ENCODE results near the gene ZNF362. TPM values are rescaled to one million over a fixed set of nuclear protein-coding genes. Genes with fewer than 3 reads are reported as not detected.
"Not testable (repeated sequence)": the region's sequence is repeated elsewhere in the genome, so short reads cannot be mapped to it uniquely, and the experiment has no call there.

Gene ZNF362
- total RNA-seq, 1 donor from 2014 or later: 110 TPM

DNA sequence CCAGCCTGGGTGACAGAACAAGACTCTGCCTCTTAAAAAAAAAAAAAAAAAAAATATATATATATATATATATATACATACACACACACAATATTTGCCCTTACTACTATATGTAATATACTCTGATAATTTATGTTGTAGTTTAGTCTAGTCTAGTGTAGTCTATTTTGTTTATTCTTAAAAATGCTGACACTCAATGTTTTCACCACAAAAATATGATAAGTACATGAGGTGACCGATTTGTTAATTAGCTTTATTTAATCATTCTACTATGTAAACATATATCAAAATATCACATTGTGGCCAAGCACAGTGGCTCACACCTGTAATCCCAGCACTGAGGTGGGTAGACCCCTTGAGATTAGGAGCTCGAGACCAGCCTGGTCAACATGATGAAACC is 19.8 kb upstream of the ZNF362 start:
- no peak for DNase-seq (ENCODE audit: extremely low spot score, unreplicated experiment)
- no peak overlapping the region for H3K4me3 Mint-ChIP-seq (ENCODE audit: unreplicated experiment)
- peaks cover 10% of the 10 kb centered on the region for H3K4me1 Mint-ChIP-seq (ENCODE audit: unreplicated experiment)
- no peaks in the 10 kb centered on the region for H3K9me3 Mint-ChIP-seq (ENCODE audit: unreplicated experiment)
- no peaks in the 10 kb centered on the region for H3K36me3 Mint-ChIP-seq (ENCODE audit: unreplicated experiment)
- no peaks in the 10 kb centered on the region for H3K27me3 Mint-ChIP-seq (ENCODE audit: unreplicated experiment)
- H3K27ac Mint-ChIP-seq (ENCODE audit: unreplicated experiment): no peak overlapping the region
- TF ChIP-seq, protein P1, sequence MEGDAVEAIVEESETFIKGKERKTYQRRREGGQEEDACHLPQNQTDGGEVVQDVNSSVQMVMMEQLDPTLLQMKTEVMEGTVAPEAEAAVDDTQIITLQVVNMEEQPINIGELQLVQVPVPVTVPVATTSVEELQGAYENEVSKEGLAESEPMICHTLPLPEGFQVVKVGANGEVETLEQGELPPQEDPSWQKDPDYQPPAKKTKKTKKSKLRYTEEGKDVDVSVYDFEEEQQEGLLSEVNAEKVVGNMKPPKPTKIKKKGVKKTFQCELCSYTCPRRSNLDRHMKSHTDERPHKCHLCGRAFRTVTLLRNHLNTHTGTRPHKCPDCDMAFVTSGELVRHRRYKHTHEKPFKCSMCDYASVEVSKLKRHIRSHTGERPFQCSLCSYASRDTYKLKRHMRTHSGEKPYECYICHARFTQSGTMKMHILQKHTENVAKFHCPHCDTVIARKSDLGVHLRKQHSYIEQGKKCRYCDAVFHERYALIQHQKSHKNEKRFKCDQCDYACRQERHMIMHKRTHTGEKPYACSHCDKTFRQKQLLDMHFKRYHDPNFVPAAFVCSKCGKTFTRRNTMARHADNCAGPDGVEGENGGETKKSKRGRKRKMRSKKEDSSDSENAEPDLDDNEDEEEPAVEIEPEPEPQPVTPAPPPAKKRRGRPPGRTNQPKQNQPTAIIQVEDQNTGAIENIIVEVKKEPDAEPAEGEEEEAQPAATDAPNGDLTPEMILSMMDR (IDR thresholded peaks at IDR 0.05): no peak

DNA sequence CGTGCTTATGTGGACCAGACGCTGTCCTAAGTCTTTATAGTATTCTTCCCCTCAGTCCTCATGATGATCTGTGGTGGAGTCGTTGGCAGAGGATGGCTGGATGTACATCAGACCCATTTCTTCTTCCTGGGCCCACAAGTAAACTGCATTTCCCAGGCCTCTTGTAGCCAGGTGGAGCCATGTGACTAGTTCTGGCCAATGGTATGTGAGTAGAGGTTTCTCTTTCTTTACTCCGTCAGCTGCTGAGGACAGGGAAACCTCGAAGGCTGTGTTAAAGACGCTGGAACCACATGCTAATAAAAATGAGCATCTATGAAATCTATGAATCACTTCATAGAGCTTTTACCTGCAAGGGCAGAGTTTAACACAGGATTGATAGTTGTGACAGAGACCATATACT is 18.7 kb upstream of the ZNF362 start:
- Mint-ChIP-seq H3K27me3 (ENCODE audit: unreplicated experiment) (no peaks in the 10 kb centered on the region), H3K27ac (ENCODE audit: unreplicated experiment) (no peak overlapping the region), H3K4me3 (ENCODE audit: unreplicated experiment) (no peak overlapping the region), H3K9me3 (ENCODE audit: unreplicated experiment) (no peaks in the 10 kb centered on the region), H3K36me3 (ENCODE audit: unreplicated experiment) (no peaks in the 10 kb centered on the region), H3K4me1 (ENCODE audit: unreplicated experiment) (peaks cover 14% of the 10 kb centered on the region)
- no peak for DNase-seq (ENCODE audit: extremely low spot score, unreplicated experiment)
- TF ChIP-seq, protein P1 (IDR thresholded peaks at IDR 0.05): no peak

DNA sequence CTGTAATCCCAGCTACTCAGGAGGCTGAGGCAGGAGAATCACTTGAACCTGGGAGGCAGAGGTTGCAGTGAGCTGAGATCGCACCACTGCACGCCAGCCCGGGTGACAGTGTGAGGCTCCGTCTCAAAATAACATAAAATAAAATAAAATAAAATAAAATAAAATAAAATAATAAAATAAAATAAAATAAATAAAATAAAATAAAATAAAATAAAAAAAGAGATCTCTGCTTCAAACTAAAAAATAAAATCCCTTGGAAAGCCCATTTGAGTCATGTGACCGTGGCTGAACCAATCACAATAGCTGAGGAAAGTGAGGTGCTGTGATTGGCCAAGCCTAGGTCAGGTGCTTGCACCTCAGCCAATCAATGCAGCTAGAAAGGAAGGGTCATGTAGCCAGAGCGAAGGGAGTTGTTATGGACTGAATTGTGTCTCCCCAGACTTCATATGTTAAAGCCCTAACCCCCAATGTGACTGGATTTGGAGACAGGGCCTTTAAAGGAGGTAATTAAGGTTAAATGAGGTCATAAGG is 18.0 kb upstream of the ZNF362 start:
- DNase-seq (ENCODE audit: extremely low spot score, unreplicated experiment); H3K4me3 Mint-ChIP-seq (ENCODE audit: unreplicated experiment); H3K27ac Mint-ChIP-seq (ENCODE audit: unreplicated experiment); H3K27me3 Mint-ChIP-seq (ENCODE audit: unreplicated experiment); H3K36me3 Mint-ChIP-seq (ENCODE audit: unreplicated experiment); H3K9me3 Mint-ChIP-seq (ENCODE audit: unreplicated experiment): not testable (repeated sequence)
- H3K4me1 Mint-ChIP-seq (ENCODE audit: unreplicated experiment): peaks cover 17% of the 10 kb centered on the region

DNA sequence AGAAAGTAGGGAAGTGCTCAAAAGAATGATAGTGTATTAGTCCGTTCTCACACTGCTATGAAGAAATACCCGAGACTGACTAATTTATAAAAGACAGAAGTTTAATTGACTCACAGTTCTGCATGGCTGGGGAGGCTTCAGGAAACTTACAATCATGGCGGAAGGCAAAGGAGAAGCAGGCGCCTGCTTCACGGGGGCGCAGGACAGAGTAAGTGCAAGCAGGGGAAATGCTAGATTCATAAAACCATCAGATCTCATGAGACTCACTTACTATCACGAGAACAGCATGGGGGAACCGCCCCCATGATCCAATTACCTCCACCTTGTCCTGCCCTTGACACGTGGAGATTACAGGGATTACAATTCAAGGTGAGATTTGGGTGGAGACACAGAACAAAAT is 16.9 kb upstream of the ZNF362 start:
- H3K27me3 Mint-ChIP-seq (ENCODE audit: unreplicated experiment); DNase-seq (ENCODE audit: extremely low spot score, unreplicated experiment); H3K9me3 Mint-ChIP-seq (ENCODE audit: unreplicated experiment); H3K27ac Mint-ChIP-seq (ENCODE audit: unreplicated experiment); H3K36me3 Mint-ChIP-seq (ENCODE audit: unreplicated experiment); H3K4me3 Mint-ChIP-seq (ENCODE audit: unreplicated experiment): not testable (repeated sequence)
- H3K4me1 Mint-ChIP-seq (ENCODE audit: unreplicated experiment): peaks cover 21% of the 10 kb centered on the region

DNA sequence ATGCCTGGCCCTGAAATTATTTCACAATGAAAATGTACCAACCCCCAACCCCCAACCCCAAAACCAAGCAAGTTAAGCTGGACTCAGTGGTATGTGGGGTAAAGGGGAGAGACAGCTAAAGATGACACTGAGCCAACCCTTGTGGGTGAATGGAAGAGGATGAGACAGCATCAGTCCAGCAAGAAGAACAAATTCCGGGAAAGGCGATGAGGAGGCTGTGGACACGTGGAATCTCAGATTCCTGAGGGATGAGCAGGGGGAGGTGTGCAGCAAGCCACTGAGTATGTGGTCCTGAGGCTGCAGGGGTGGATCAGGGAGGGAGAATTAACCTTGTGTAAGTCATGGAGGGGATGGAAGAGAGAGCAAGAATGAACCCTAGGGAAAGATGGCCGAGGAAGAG is 14.4 kb upstream of the ZNF362 start:
- no peaks in the 10 kb centered on the region for H3K27me3 Mint-ChIP-seq (ENCODE audit: unreplicated experiment)
- no peaks in the 10 kb centered on the region for H3K36me3 Mint-ChIP-seq (ENCODE audit: unreplicated experiment)
- no peak overlapping the region for H3K27ac Mint-ChIP-seq (ENCODE audit: unreplicated experiment)
- TF ChIP-seq, protein P1 (IDR thresholded peaks at IDR 0.05): no peak
- peaks cover 18% of the 10 kb centered on the region for H3K4me1 Mint-ChIP-seq (ENCODE audit: unreplicated experiment)
- DNase-seq (ENCODE audit: extremely low spot score, unreplicated experiment): no peak
- H3K4me3 Mint-ChIP-seq (ENCODE audit: unreplicated experiment): no peak overlapping the region
- no peaks in the 10 kb centered on the region for H3K9me3 Mint-ChIP-seq (ENCODE audit: unreplicated experiment)

DNA sequence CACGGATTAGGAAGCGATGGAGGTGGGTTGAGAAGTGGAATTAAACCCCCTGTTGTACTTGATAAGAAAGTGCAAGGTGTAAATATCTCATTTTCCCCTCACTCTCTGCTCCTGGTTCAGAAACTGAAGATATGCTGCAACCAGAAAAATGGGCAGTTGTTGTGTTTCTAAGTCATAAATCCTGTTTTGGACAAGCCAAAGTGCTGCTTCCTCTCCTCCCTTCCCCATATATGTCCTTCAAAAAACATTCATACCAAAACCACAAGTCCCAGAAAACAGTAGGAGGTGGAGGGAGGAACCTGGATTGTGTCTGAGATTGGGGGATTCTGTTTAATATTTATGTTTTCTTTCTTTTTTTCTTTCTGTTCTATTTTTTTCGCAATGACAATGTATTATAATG is 13.6 kb upstream of the ZNF362 start:
- Mint-ChIP-seq H3K36me3 (ENCODE audit: unreplicated experiment) (no peaks in the 10 kb centered on the region), H3K27ac (ENCODE audit: unreplicated experiment) (peak overlapping the region; percentile 3), H3K4me1 (ENCODE audit: unreplicated experiment) (peaks cover 18% of the 10 kb centered on the region), H3K27me3 (ENCODE audit: unreplicated experiment) (no peaks in the 10 kb centered on the region), H3K4me3 (ENCODE audit: unreplicated experiment) (no peak overlapping the region), H3K9me3 (ENCODE audit: unreplicated experiment) (no peaks in the 10 kb centered on the region)
- TF ChIP-seq, protein P1 (IDR thresholded peaks at IDR 0.05): no peak
- no peak for DNase-seq (ENCODE audit: extremely low spot score, unreplicated experiment)
